Endodermal cell (in vitro differentiated cells): Measurements from ENCODE around the gene PKLR. TPM values are rescaled to one million over a fixed set of nuclear protein-coding genes. Genes with fewer than 3 reads are reported as not detected.
A peak's percentile ranks its signal among the peaks of the same experiment; 100 is the strongest.
"Not testable (repeated sequence)": the region's sequence is repeated elsewhere in the genome, so short reads cannot be mapped to it uniquely, and the experiment has no call there.

Source experiments
- DNase-seq: peaks from one replicate; pipeline ENCODE4 v3.0.0-alpha.2; 2017
- H3K27ac ChIP-seq: 2 replicates; pipeline ENCODE4 v1.5.1; 2013; ENCODE audit warnings: mild to moderate bottlenecking, low read depth, low read length, moderate library complexity
- H3K27me3 ChIP-seq: 2 replicates; pipeline ENCODE4 v1.6.1; 2013; ENCODE audit warnings: mild to moderate bottlenecking, low read length, moderate library complexity; ENCODE audit not compliant: insufficient read depth, control insufficient read depth, poor library complexity, severe bottlenecking
- H3K36me3 ChIP-seq: 2 replicates; pipeline ENCODE4 v1.7.0; 2013; ENCODE audit warnings: mild to moderate bottlenecking, low read length, moderate library complexity; ENCODE audit not compliant: control insufficient read depth, insufficient read depth
- H3K4me1 ChIP-seq: one replicate; pipeline ENCODE4 v1.7.0; 2013; ENCODE audit warnings: low read length; ENCODE audit not compliant: control insufficient read depth, insufficient read depth
- H3K4me3 ChIP-seq: 2 replicates; pipeline ENCODE4 v1.5.1; 2013; ENCODE audit warnings: mild to moderate bottlenecking, low read length, moderate library complexity
- H3K9ac ChIP-seq: 2 replicates; pipeline ENCODE4 v1.6.1; 2013; ENCODE audit warnings: mild to moderate bottlenecking, low read length, moderate library complexity; ENCODE audit not compliant: poor library complexity, severe bottlenecking; ENCODE audit errors: extremely low read depth
- H3K9me3 ChIP-seq: 2 replicates; pipeline ENCODE4 v1.6.1; 2013; ENCODE audit warnings: mild to moderate bottlenecking, low read length, moderate library complexity; ENCODE audit not compliant: control insufficient read depth
- H3K27ac Mint-ChIP-seq: 2 replicates; pipeline ENCODE4 v1.8.0; 2020; ENCODE audit warnings: mixed read lengths
- H3K27me3 Mint-ChIP-seq: 2 replicates; pipeline ENCODE4 v1.8.0; 2021; ENCODE audit warnings: mild to moderate bottlenecking, mixed read lengths; ENCODE audit not compliant: insufficient read depth
- H3K36me3 Mint-ChIP-seq: 2 replicates; pipeline ENCODE4 v1.8.0; 2020; ENCODE audit warnings: low read depth, mixed read lengths
- H3K4me1 Mint-ChIP-seq: 2 replicates; pipeline ENCODE4 v1.8.0; 2020; ENCODE audit warnings: mixed read lengths
- H3K4me3 Mint-ChIP-seq: 2 replicates; pipeline ENCODE4 v1.8.0; 2020; ENCODE audit warnings: mild to moderate bottlenecking, moderate library complexity, mixed read lengths
- H3K9me3 Mint-ChIP-seq: 2 replicates; pipeline ENCODE4 v1.8.0; 2020; ENCODE audit warnings: mild to moderate bottlenecking, mixed read lengths
- CTCF ChIP-seq: fragments of 200-600 bp; sonication (generic); conservative IDR thresholded peaks from 2 replicates; pipeline ENCODE4 v1.5.0; 2021; ENCODE audit warnings: antibody characterized with exemption, mild to moderate bottlenecking
- WGBS, 2 experiments: methylation state at CpG; one replicate each; pipeline versions ENCODE4 v1.1.5 to v1.1.7; 2013; ENCODE audit warnings: missing lambda C conversion rate in 2 of 2, mixed read lengths in 1 of 2; ENCODE audit not compliant: insufficient coverage in 1 of 2, insufficient read length in 1 of 2; 5-methylcytosine and 5-hydroxymethylcytosine counted together
- total RNA-seq, 2 donors: library from RNA; stranded (reverse); fragmentation: NEBNext Ultra II Directional in 1 of 2; extraction: Animal tissue kit (Norgen Biotek cat#: 25700) in 1 of 2; gene quantifications; 2 replicates in 1 of 2; 3 replicates in 1 of 2; pipeline ENCODE4 v1.2.1, GENCODE V29; 2021

The PKLR gene
- total RNA-seq, 2 donors from 2014 or later = 0.40 TPM; not detected in 1

DNA sequence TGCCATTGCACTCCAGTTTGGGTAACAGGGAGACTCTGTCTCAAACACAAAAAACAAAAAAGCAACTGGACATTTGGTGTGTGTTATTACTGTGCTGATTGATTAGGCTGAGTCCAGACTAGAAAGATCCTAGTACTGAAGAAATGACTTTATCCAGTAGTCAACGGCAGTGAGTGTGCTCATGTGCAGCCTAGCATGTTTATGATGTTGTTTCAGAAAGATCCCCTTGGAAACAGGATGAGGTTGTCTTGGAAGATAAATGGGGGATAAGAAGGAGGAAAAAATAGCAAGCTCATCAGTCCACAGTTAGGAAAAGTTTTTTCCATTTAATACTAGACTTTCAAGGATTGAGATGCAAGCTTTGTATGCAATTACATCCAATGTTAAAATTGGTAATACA lies 33.7 kb upstream of the PKLR start:
- Mint-ChIP-seq H3K9me3 (no peaks in the 10 kb centered on the region), H3K27me3 (no peaks in the 10 kb centered on the region), H3K4me1 (no peaks in the 10 kb centered on the region), H3K36me3 (peaks cover 52% of the 10 kb centered on the region), H3K4me3 (no peak overlapping the region), H3K27ac (peak overlapping the region; percentile 55)
- TF ChIP-seq CTCF = no peak
- Histone ChIP-seq H3K4me3 (no peak overlapping the region), H3K36me3 (peaks cover 72% of the 10 kb centered on the region), H3K9me3 (no peaks in the 10 kb centered on the region), H3K27ac (no peak overlapping the region), H3K4me1 (no peaks in the 10 kb centered on the region), H3K27me3 (no peaks in the 10 kb centered on the region), H3K9ac (no peak overlapping the region)
- WGBS, 2 experiments = 100% methylated on average over 1 of the region's 1 CpG
- no peak for DNase-seq

- H3K4me3 Mint-ChIP-seq = no peak overlapping the region
These were observed 28.9 kb upstream of the PKLR start for GRCh38 chr1:155329980-155330598.

GRCh38 chr1:155328856-155329255 lies 27.6 kb upstream of the PKLR start:
- H3K9me3 Mint-ChIP-seq, H3K4me3 ChIP-seq, H3K4me3 Mint-ChIP-seq, H3K27me3 Mint-ChIP-seq, DNase-seq, H3K4me1 Mint-ChIP-seq, H3K9ac ChIP-seq, H3K27ac ChIP-seq, H3K27ac Mint-ChIP-seq, H3K9me3 ChIP-seq, H3K27me3 ChIP-seq: not testable (repeated sequence)
- 95 to 98% methylated on average over 6 to 7 of the region's 7 CpGs for WGBS, 2 experiments
- peaks cover 46% of the 10 kb centered on the region for H3K36me3 Mint-ChIP-seq
- peaks cover 15% of the 10 kb centered on the region for H3K4me1 ChIP-seq
- peaks cover 56% of the 10 kb centered on the region for H3K36me3 ChIP-seq

More at GRCh38 chr1:155329980-155330598, 28.9 kb upstream of the PKLR start:
- peaks cover 8% of the 10 kb centered on the region for H3K4me1 Mint-ChIP-seq
- WGBS, 2 experiments = 98 to 100% methylated on average over 11 of the region's 11 CpGs
- Histone ChIP-seq H3K9ac (no peak overlapping the region), H3K36me3 (peaks cover 63% of the 10 kb centered on the region), H3K4me1 (peaks cover 15% of the 10 kb centered on the region), H3K27me3 (no peaks in the 10 kb centered on the region), H3K4me3 (no peak overlapping the region), H3K27ac (no peak overlapping the region), H3K9me3 (no peaks in the 10 kb centered on the region)
- H3K36me3 Mint-ChIP-seq = peaks cover 51% of the 10 kb centered on the region
- no peaks in the 10 kb centered on the region for H3K27me3 Mint-ChIP-seq
- DNase-seq = peak; percentile 34
- no peak for TF ChIP-seq CTCF
- H3K27ac Mint-ChIP-seq = no peak overlapping the region
- no peaks in the 10 kb centered on the region for H3K9me3 Mint-ChIP-seq

GRCh38 chr1:155327981-155328380 lies 26.7 kb upstream of the PKLR start:
- H3K27ac Mint-ChIP-seq = peak overlapping the region; percentile 61
- H3K9me3 Mint-ChIP-seq = no peaks in the 10 kb centered on the region
- Histone ChIP-seq H3K27ac (no peak overlapping the region), H3K9ac (no peak overlapping the region), H3K27me3 (no peaks in the 10 kb centered on the region), H3K4me3 (no peak overlapping the region), H3K9me3 (no peaks in the 10 kb centered on the region), H3K4me1 (peaks cover 15% of the 10 kb centered on the region), H3K36me3 (peaks cover 49% of the 10 kb centered on the region)
- no peak for DNase-seq
- no peak for TF ChIP-seq CTCF
- 95 to 99% methylated on average over 4 of the region's 4 CpGs for WGBS, 2 experiments
- H3K4me1 Mint-ChIP-seq = peaks cover 8% of the 10 kb centered on the region
- H3K27me3 Mint-ChIP-seq = no peaks in the 10 kb centered on the region
- peaks cover 43% of the 10 kb centered on the region for H3K36me3 Mint-ChIP-seq
- H3K4me3 Mint-ChIP-seq = no peak overlapping the region
